HG03025 (cell line): ENCODE data around the gene ANAPC16.
"Not testable (repeated sequence)": the region's sequence is repeated elsewhere in the genome, so short reads cannot be mapped to it uniquely, and the experiment has no call there.

ENCODE experiments used
- ATAC-seq: cut with Tn5 transposase; IDR thresholded peaks from one replicate; pipeline ENCODE4 v1.9.1; 2021; ENCODE audit warnings: mild to moderate bottlenecking, moderate library complexity; ENCODE audit not compliant: unreplicated experiment, low FRiP score

ANAPC16 gene

DNA sequence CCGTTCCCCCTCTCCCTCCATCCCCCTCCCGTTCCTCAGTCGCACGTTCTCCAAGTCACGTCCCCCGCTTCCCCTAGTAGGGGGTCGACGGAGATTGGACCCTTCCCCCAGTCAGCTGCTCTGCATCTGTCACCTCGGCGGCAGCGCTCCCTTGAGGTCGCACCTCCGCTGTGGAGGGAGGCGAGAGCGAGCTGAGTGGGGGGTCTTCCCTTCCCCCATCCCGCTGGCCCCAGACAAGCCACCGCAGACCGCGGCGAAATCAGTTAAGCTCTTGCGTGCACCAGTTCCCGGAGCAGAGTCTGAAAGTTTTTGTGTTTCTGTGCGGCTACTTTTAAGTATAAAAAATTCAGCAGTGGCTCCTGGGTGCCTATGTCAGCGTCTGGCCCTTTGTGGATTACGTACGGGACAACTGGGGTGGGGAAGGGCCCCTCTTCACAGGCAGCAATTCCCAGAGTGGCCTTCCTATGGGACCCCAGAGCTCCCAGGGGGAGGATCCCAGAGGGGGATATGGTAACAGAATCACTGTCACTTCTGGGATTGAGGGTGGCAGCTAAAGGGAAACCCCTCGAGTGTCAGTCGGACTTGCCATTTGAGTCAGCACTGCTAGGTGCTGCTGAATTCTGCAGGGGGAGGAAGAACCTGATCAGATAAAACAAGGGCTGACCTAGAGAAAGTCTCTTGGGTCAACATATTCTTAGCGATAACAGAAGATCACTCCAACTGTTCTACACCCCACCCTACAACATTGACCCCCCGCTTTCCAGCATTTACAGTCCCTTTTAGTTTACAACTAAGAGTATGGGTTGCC is 45.4 kb downstream of the ANAPC16 start:
- peak; percentile 33 for ATAC-seq

DNA sequence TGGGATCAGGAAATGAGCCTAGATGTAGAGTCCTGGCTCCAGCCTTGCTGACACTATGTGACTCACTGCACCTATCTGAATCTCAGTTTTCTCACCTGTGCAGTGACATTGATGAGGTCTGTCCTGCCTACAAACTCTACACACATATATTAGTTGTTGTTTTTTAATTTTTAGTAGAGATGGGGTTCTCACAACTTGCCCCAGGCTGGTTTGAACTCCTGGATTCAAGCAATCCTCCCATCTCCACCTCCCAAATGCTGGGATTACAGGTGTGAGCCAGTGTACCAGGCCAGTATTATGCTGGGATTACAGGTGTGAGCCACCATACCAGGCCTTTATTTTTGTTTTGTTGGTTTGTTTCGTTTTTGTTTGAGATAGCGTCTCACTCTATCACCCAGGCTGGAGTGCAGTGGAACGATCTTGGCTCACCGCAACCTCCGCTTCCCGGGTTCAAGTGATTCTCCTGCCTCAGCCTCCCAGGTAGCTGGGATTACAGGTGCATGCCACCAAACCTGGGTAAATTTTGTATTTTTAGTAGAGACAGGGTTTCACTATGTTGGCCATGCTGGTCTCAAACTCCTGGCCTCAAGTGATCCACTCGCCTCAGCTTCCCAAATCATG is 46.1 kb downstream of the ANAPC16 start:
- ATAC-seq, result no peak

DNA sequence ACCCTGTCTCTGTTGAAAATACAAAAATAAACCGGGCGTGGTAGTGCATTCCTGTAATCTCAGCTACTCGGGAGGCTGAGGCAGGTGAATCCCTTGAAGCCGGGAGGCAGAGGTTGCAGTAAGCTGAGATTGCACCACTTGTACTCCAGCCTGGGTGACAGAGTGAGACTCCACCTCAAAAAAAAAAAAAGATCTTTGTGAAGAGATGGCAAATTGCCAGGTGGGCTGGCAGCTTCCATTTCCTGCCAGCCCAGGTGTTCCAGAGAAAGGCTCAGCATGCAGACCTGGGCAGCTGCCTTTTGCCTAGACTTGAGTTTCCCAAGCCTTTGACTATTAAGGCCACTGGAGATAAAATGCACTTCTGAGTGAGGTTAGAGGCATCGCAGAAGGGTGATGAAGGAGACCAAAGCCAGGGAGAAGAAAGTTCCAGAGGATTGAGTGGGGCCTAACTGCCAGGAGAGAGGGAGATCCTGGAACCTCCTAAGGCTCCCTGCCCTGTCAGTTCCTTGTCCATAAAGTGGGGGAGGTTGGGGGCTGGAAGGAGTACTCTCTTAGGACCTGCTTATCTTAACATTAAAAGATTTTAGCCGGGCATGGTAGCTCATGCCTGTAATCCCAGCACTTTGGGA is 47.9 kb downstream of the ANAPC16 start:
- ATAC-seq, result no peak

DNA sequence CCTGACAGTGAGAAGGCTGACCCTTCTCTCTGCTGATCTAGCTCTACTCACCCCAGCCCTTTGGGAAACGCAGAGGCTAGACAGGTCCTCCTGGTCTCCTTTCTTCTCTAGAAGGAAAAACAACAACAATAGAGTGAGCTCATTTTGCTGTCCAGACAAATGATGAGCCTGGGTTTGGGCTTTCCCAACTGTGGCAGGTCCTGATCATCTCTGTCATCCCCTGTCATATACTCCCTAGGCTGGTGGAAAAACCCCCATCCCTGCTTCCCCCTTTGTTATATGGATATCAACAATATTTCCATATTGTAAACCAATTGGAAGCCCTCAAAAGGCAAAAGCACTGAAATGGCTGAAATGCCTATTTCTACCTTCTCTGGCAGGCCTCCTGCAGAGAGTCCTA is 48.7 kb downstream of the ANAPC16 start:
- no peak for ATAC-seq

DNA sequence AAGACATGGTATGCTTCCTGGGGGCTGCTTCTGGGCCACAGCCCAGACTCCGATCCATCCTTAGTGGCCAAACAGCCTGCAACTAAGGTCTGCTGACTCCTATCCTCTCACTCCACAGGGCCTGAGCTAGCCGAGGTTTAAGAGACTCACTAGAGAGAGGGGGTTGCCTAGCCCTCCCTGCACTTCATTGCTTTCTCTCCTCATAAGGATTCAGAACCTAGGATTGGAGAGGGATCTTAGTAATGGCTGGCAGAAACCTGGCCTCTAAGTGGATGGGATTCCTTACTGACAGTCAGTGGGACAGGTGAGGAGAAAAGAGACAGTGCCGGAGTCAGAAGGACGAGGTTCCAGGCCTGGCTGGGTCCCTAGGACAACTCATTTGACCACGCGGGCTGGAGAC is 49.7 kb downstream of the ANAPC16 start:
- no peak for ATAC-seq

DNA sequence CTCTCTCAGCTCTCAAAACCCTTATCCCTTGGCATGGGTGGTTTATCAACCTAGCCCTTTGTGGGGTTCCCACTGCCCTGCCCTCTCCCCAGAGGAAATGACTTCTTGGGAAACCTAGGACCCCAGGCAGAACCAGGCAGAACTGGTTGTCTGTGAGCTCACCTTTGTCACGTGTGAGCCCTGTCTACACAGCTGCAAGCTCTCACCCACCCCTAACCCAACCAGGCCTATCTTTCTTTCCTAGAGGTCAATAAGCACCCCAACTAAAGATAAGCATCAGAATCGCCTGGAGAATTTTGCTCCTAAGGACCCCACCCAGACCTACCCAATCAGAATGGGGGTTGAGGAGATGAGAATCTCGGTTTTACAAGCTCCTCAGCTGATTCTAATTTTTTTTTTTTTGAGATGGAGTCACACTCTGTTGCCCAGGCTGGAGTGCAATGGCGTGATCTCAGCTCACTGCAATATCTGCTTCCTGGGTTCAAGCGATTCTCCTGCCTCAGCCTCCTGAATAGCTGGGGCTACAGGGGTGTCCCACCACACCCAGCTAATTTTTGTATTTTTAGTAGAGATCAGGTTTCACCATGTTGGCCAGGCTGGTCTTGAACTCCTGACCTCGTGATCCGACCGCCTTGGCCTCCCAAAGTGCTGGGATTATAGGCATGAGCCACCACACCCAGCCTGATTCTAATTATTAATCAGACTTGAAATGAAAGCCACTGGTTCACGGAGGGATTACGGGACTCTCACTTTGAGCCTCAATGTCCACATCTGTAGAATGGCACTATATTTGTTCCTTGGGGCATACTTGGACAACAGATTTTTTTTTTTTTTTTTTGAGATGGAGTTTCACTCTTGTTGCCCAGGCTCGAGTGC is 50.4 kb downstream of the ANAPC16 start:
- ATAC-seq, result no peak

DNA sequence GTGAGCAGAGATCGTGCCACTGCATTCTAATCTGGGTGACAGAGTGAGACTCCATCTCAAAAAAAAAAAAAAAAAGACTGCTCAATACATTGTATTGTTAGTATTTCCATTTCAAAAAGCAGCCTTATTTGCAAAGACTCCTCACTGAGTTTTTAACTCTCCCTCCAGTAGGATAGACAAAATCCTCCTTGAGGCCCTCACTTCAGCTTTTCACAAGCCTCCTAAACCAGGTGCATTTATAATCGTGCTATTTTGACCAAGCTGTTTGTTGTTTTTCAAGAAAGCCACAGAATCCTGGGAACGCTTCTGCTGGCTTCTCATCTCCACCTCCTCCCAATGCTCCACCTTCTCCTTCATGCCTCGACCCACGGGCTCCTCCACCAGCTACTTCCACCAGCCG is 51.6 kb downstream of the ANAPC16 start:
- no peak for ATAC-seq

DNA sequence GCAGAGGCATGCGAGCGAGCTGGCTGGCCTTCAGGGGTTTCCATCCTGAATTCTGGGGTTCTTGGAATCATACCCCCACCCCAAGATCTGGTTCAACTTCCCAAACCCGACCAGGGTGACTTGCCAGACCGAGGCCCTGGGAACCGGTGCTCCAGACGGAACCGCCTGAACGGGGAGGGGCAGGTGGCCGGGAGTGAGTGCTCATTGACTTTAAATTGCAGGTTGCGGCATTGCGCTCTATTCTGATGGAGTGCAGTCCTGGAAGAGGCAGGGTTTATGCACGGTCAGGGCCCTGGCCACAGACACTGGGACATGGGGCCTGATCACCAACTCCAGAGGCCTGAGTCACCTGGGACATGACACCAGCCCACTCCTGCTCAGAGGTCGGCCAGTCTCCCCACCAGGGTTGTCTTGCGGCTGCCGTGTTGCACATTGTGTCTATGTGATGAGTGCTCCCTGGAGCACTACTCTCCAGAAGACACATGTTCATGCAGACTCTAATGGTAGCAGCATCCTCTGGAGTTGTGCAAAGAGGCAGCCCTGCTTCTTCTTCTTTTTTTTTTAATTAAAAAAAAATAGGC is 52.1 kb downstream of the ANAPC16 start:
- no peak for ATAC-seq

DNA sequence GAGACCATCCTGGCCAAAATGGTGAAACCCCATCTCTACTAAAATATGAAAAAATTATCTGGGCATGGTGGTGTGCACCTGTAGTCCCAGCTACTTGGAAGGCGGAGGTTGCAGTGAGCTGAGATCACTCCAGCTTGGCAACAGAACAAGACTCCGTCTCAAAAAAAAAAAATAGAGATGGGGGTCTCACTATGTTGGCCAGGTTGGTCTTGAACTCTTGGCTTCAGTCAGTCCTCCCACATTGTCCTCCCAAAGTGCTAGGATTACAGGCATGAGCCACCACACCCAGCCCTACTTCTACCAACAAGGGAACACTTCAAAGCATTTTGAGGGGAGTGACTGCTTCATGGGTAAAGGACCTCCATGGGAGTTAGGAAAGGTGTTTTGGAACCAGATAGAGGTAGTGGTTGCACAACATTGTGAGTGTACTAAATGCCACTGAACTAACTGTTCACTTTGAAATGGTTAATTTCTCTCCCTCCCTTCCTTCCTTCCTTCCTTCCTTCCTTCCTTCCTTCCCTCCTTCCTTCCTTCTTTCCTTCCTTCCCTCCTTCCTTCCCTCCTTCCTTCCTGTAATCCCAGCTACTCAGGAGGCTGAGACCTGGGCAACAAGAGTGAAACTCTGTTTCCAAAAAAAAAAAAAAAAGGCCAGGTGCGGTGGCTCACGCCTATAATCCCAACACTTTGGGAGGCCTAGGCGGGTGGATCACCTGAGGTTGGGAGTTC is 52.8 kb downstream of the ANAPC16 start:
- not testable (repeated sequence) for ATAC-seq

DNA sequence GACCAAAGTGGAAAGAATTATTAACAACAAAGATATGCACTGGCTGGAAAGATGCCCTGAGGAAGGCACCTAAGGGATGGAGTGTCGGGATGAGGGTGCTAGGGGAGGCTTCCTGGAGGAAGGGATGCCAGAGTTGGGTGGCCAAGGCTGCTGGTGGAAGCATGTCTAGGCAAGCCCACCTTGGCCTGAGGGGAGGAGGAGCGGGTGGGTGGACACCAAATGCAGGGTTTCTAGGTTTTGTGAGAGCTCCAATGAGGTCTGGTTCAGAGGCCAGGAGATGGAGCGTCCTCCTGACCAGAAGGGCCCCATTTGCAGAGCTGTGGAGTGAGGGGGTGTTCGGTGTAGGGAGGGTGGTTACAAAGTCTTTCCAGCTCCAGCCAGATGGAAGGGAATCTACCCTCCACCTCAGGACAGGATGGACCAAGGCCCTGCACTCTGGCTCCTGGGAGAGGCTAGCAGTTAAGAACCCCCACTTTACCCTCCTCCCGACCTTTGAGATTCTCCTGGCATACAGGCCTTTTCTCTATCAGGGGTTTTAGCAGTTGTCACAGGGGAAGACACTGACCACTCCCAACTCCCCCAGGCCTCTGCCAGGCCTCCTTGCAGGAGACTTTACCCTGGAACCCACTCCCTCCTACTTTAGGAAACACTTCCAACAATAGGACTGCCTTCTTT is 54.9 kb downstream of the ANAPC16 start:
- no peak for ATAC-seq

DNA sequence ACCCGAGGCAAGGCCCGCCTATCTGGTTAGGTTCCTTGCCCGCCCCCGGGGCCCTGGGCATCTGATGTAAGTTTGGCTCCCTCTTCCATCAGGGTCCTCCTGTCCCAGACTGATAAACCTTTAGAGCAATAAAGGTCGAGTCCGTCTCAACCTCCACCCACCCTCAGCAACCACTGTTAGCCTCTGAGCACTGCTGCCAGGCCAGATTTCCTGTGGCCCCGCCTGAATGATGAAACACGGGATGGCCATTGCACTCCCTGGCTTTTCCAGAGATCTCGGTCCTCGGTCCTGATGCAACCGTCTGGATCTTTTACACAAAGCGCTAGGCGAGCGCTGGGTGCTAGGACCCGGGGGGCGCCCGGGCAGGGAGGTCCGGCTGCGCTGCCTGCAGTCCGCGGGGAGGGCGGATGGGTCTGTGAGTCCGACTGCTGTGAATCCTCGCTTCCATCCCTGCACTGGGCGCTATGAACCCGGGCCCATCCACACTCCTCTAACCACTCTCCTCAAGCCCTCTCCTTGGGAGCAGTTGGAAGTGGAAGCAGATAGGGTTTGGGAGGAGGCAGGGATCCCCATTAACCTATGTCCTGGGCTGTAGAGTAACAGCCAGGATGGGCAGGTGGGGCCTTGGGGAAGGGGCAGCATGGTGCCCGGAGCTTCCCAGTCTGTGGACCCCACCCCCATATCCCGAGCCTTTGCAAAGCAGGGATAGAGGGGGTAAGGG is 57.0 kb downstream of the ANAPC16 start:
- peak; percentile 16 for ATAC-seq

DNA sequence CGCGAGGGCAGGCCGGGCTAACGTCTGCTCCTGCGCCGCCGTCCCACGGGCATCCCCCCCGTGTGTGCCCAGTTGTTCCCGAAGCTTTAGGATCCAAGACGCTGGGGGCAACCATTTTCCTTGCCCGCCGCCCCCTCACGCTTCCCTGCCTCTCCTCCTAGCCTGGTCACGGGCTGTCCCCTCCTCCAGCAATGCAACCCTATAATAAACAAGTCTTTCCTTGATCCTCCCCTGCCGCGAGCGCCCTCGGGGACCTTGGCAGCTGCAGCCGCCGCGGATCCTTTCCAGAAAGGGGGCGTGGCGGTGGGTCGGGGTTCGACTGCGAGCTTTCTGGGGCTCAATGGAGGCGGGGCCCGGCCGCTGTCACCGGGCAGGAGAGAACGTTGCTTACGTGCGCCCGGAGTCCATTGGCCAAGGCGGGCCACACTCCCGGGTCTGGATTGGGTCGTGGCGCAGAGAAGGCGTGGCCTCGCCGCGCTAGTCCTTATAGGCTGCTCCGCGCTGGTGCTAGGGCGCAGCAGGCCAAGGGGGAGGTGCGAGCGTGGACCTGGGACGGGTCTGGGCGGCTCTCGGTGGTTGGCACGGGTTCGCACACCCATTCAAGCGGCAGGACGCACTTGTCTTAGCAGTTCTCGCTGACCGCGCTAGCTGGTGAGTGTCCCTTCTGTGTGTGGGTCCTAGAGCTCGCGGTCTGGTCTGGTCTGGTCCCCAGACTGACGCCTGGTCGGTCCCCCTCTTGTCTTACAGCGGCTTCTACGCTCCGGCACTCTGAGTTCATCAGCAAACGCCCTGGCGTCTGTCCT is 57.8 kb downstream of the ANAPC16 start, which contains the start of gene DDIT4:
TSS of gene DDIT4 (plus strand) at position 515 of the 803 bp plus-strand sequence. CDS start 293 bp downstream, outside the sequence.
- ATAC-seq, result peak; percentile 86

DNA sequence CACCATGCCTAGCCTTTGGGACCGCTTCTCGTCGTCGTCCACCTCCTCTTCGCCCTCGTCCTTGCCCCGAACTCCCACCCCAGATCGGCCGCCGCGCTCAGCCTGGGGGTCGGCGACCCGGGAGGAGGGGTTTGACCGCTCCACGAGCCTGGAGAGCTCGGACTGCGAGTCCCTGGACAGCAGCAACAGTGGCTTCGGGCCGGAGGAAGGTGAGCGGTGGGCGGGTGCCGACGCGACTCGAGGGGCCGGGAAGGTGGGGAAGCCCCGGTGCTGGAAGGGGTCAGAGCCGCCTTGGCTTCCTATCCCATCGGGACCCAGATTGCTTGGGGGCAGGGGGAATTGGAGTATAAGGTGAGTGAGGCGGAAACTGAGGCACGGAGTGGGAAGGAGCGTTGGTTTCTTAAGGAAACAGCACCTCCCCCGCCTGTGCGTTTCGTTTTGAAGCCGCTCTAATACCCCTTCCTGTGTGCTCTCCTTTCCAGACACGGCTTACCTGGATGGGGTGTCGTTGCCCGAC is 58.5 kb downstream of the ANAPC16 start:
- ATAC-seq, result peak; percentile 2

DNA sequence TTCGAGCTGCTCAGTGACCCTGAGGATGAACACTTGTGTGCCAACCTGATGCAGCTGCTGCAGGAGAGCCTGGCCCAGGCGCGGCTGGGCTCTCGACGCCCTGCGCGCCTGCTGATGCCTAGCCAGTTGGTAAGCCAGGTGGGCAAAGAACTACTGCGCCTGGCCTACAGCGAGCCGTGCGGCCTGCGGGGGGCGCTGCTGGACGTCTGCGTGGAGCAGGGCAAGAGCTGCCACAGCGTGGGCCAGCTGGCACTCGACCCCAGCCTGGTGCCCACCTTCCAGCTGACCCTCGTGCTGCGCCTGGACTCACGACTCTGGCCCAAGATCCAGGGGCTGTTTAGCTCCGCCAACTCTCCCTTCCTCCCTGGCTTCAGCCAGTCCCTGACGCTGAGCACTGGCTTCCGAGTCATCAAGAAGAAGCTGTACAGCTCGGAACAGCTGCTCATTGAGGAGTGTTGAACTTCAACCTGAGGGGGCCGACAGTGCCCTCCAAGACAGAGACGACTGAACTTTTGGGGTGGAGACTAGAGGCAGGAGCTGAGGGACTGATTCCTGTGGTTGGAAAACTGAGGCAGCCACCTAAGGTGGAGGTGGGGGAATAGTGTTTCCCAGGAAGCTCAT is 59.0 kb downstream of the ANAPC16 start:
- ATAC-seq, result no peak

DNA sequence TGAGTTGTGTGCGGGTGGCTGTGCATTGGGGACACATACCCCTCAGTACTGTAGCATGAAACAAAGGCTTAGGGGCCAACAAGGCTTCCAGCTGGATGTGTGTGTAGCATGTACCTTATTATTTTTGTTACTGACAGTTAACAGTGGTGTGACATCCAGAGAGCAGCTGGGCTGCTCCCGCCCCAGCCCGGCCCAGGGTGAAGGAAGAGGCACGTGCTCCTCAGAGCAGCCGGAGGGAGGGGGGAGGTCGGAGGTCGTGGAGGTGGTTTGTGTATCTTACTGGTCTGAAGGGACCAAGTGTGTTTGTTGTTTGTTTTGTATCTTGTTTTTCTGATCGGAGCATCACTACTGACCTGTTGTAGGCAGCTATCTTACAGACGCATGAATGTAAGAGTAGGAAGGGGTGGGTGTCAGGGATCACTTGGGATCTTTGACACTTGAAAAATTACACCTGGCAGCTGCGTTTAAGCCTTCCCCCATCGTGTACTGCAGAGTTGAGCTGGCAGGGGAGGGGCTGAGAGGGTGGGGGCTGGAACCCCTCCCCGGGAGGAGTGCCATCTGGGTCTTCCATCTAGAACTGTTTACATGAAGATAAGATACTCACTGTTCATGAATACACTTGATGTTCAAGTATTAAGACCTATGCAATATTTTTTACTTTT is 59.7 kb downstream of the ANAPC16 start:
- no peak for ATAC-seq

DNA sequence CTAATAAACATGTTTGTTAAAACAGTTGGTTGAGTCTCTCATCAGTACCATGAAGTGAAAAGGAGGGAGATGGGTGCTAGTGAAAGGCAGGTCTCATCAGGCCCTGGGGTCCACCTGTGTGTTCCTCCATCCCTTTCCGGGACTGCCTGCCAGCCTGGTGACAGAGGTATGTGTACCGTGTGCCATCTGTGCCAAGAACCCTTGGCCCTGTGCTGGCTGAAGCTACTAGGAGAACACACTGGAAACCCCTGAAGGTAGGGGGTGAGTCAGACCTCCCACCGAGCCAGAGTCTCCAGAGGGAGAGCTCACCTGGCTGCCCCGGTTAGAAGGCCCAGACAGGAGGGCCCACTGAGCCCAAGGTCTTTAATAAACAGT is 60.2 kb downstream of the ANAPC16 start:
- no peak for ATAC-seq
